ENCODE data around the gene RSRC1. TPM values are rescaled to one million over a fixed set of nuclear protein-coding genes. Genes with fewer than 3 reads are reported as not detected.

The RSRC1 gene
- total and polyA plus RNA-seq, 8 donors: 7.7 to 19.9 (median 10.2) TPM

GRCh38 chr3:158205994-158206393, 96.1 kb downstream of the RSRC1 start:
- Histone ChIP-seq H3K9me3 (no peaks in the 10 kb centered on the region), H3K4me1 (no peaks in the 10 kb centered on the region), H3K27ac (no peak overlapping the region), H3K36me3 (no peaks in the 10 kb centered on the region), H3K27me3 (no peaks in the 10 kb centered on the region), H3K4me3 (no peak overlapping the region)
- no peak for TF ChIP-seq CTCF (IDR thresholded peaks at IDR 0.05)
- WGBS, 2 donors: 42 to 43% methylated on average over 2 of the region's 2 CpGs
- intact Hi-C loops (cut with DNase I): no loop called here
- DNase-seq (no peak), FAIRE-seq (no peak), ATAC-seq (no peak)

GRCh38 chr3:158210067-158210466, 100.2 kb downstream of the RSRC1 start:
- Histone ChIP-seq H3K4me3 (no peak overlapping the region), H3K27ac (no peak overlapping the region), H3K4me1 (no peaks in the 10 kb centered on the region), H3K27me3 (no peaks in the 10 kb centered on the region), H3K36me3 (no peaks in the 10 kb centered on the region), H3K9me3 (no peaks in the 10 kb centered on the region)
- WGBS, 2 donors: 92 to 95% methylated on average over 4 of the region's 4 CpGs
- intact Hi-C loops (cut with DNase I): no loop called here
- no peak for FAIRE-seq
- DNase-seq: no peak
- no peak for ATAC-seq
- no peak for TF ChIP-seq CTCF (IDR thresholded peaks at IDR 0.05)

GRCh38 chr3:158213461-158213860, 103.6 kb downstream of the RSRC1 start:
- Histone ChIP-seq H3K27ac (no peak overlapping the region), H3K4me1 (no peaks in the 10 kb centered on the region), H3K36me3 (no peaks in the 10 kb centered on the region), H3K27me3 (no peaks in the 10 kb centered on the region), H3K9me3 (no peaks in the 10 kb centered on the region), H3K4me3 (no peak overlapping the region)
- DNase-seq (no peak), FAIRE-seq (no peak), ATAC-seq (no peak)
- no peak for TF ChIP-seq CTCF (IDR thresholded peaks at IDR 0.05)
- intact Hi-C loops (cut with DNase I): no loop called here

- H3K27me3 ChIP-seq: no peaks in the 10 kb centered on the region
- intact Hi-C loops (cut with DNase I): no loop called here
- H3K4me3 ChIP-seq: no peak overlapping the region
- 95 to 96% methylated on average over 3 of the region's 3 CpGs for WGBS, 2 donors
- no peak overlapping the region for H3K27ac ChIP-seq
- no peak for FAIRE-seq
- ATAC-seq: no peak
- TF ChIP-seq CTCF (IDR thresholded peaks at IDR 0.05): no peak
- H3K9me3 ChIP-seq: no peaks in the 10 kb centered on the region
- DNase-seq: no peak
- no peaks in the 10 kb centered on the region for H3K4me1 ChIP-seq
- no peaks in the 10 kb centered on the region for H3K36me3 ChIP-seq
Measured at GRCh38 chr3:158217992-158218391, 108.1 kb downstream of the RSRC1 start.

- H3K27ac ChIP-seq: no peak overlapping the region
- H3K4me1 ChIP-seq: no peaks in the 10 kb centered on the region
- DNase-seq (no peak), FAIRE-seq (no peak), ATAC-seq (no peak)
- H3K4me3 ChIP-seq: no peak overlapping the region
- no peaks in the 10 kb centered on the region for H3K36me3 ChIP-seq
- intact Hi-C loops (cut with DNase I): no loop called here
- H3K27me3 ChIP-seq: no peaks in the 10 kb centered on the region
- TF ChIP-seq CTCF (IDR thresholded peaks at IDR 0.05): no peak
- no peaks in the 10 kb centered on the region for H3K9me3 ChIP-seq
Measured at GRCh38 chr3:158220575-158220974, 110.7 kb downstream of the RSRC1 start.
